Duodenal mucosa (tissue), 2 donors: ENCODE results near the gene DTNB.

ENCODE experiments used
- H3K27ac ChIP-seq: one replicate; pipeline ENCODE4 v1.7.0; 2013; ENCODE audit warnings: low read depth, low read length
- H3K27me3 ChIP-seq, 2 donors: one replicate each; pipeline ENCODE4 v1.7.0; 2013; ENCODE audit warnings: low read length in 2 of 2, control low read depth in 1 of 2; ENCODE audit not compliant: insufficient read depth in 2 of 2, control insufficient read depth in 1 of 2
- H3K36me3 ChIP-seq, 2 donors: one replicate each; pipeline ENCODE4 v1.7.0; 2013; ENCODE audit warnings: low read length in 2 of 2, control low read depth in 1 of 2; ENCODE audit not compliant: insufficient read depth in 2 of 2, control insufficient read depth in 1 of 2
- H3K4me1 ChIP-seq, 2 donors: one replicate each; pipeline ENCODE4 v1.7.0; 2013; ENCODE audit warnings: low read length in 2 of 2, control low read depth in 1 of 2; ENCODE audit not compliant: insufficient read depth in 2 of 2, control insufficient read depth in 1 of 2
- H3K4me3 ChIP-seq, 2 donors: one replicate each; pipeline ENCODE4 v1.7.0; 2013; ENCODE audit warnings: low read length in 2 of 2, low read depth in 1 of 2
- H3K9ac ChIP-seq, 2 donors: one replicate each; pipeline ENCODE4 v1.7.0; 2013; ENCODE audit warnings: low read length in 2 of 2, low read depth in 1 of 2
- H3K9me3 ChIP-seq, 2 donors: one replicate each; pipeline ENCODE4 v1.7.0; 2013; ENCODE audit warnings: low read length in 2 of 2, control low read depth in 1 of 2; ENCODE audit not compliant: control insufficient read depth in 1 of 2

The DTNB gene

GRCh38 chr2:25330273-25330672 is 343.1 kb downstream of the DTNB start:
- no peak overlapping the region for H3K27ac ChIP-seq
- H3K27me3 ChIP-seq, result no peaks in the 10 kb centered on the region
- H3K36me3 ChIP-seq, result peaks cover 3 to 4% of the 10 kb centered on the region in 2 donors
- peaks cover 10 to 14% of the 10 kb centered on the region in 2 donors for H3K9me3 ChIP-seq
- H3K4me3 ChIP-seq, result no peak overlapping the region
- H3K9ac ChIP-seq, result no peak overlapping the region
- peaks cover 0 to 7% of the 10 kb centered on the region in 2 donors for H3K4me1 ChIP-seq

DNA sequence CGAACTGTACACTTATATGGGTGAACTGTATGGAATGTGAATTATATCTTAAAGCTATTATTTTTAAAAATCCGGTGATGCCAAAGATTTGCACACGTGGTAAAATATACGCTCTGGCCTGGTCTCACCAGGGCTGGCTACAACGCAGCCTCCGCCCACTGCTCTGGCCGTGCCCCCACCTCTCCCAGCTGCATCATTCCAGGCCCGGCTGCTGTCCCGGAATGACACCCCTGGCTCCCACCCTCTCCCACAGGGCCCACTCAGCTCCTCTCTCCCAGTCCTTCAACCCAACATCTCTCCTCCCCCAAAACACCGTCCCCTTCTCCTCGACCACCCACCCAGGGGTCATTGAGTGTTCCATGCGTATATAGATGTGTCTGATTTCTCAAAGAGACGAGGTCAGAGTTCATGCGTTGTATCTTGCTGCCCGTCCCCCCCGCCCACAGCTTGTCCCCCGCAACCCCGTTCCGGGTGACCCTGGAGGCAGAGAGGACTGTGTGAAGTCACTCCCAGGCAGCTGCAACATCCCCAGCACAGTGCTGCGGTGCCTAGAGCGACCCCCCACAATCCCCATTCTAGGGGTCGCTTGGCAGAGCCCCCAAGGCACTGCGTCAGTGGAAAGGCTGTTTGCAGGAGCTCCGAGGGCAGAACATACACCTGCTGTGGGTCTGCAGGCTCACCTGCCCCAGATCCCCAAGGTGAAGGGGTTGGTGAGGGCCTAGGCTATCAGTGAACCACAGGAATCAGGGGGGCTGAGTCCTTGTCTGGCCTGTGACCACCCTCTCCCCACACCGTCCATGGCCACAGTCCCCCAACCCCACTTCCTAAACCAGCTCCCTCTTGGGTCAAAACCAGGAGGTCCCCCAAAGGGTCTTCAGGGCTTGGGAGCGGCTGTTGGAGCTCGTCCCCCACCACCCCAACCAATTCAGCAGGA is 345.0 kb downstream of the DTNB start:
- no peak overlapping the region for H3K9ac ChIP-seq
- peaks cover 0 to 5% of the 10 kb centered on the region in 2 donors for H3K4me1 ChIP-seq
- H3K36me3 ChIP-seq, result peaks cover 3 to 4% of the 10 kb centered on the region in 2 donors
- H3K4me3 ChIP-seq, result no peak overlapping the region
- no peak overlapping the region for H3K27ac ChIP-seq
- H3K9me3 ChIP-seq, result peaks cover 10 to 14% of the 10 kb centered on the region in 2 donors
- H3K27me3 ChIP-seq, result no peaks in the 10 kb centered on the region
